Endothelial cell of umbilical vein (primary cell): ENCODE data around the gene TGFB1.

Experiments
- EZH2 ChIP-seq: IDR thresholded peaks from 2 replicates; pipeline ENCODE4 v1.6.1; 2012; ENCODE audit warnings: borderline replicate concordance, low read depth, mild to moderate bottlenecking, moderate library complexity, low read length, inconsistent platforms; ENCODE audit not compliant: severe bottlenecking
- FOS ChIP-seq: IDR thresholded peaks from 2 replicates; pipeline ENCODE4 v1.6.1; 2011; ENCODE audit warnings: mild to moderate bottlenecking, low read length, moderate library complexity, borderline replicate concordance; ENCODE audit not compliant: insufficient read depth
- GATA2 ChIP-seq: IDR thresholded peaks from 2 replicates; pipeline ENCODE4 v1.7.0; 2011; ENCODE audit warnings: low read depth, mild to moderate bottlenecking, moderate library complexity, mixed read lengths, low read length; ENCODE audit not compliant: insufficient read length, insufficient read depth
- MYC ChIP-seq: IDR thresholded peaks from one replicate; pipeline ENCODE4 v1.6.1; 2011; ENCODE audit warnings: mild to moderate bottlenecking, low read depth, low read length
- POLR2A ChIP-seq: IDR thresholded peaks from 2 replicates; pipeline ENCODE4 v1.6.1; 2012; ENCODE audit warnings: low read depth, mild to moderate bottlenecking, control low read depth, low read length
- POLR2AphosphoS5 ChIP-seq: IDR thresholded peaks from 2 replicates; pipeline ENCODE4 v1.6.1; 2012; ENCODE audit warnings: low read depth, mild to moderate bottlenecking, control low read depth, low read length, moderate library complexity; ENCODE audit not compliant: insufficient read depth
- TF ChIP-seq, protein P1 (sequence below), 2 donors: IDR thresholded peaks; 1 replicate in 1 of 2; 2 replicates in 1 of 2; pipeline ENCODE4 v1.5.1; 2011; ENCODE audit warnings: low read length in 2 of 2, mild to moderate bottlenecking in 2 of 2, moderate library complexity in 2 of 2, control low read depth in 1 of 2, inconsistent platforms in 1 of 2, low read depth in 1 of 2; ENCODE audit not compliant: insufficient read depth in 1 of 2; ENCODE audit errors: extremely low read depth in 1 of 2
- TF ChIP-seq, protein P2 (sequence below): IDR thresholded peaks from 2 replicates; pipeline ENCODE4 v1.6.1; 2011; ENCODE audit not compliant: insufficient read depth, insufficient read length

DNA sequence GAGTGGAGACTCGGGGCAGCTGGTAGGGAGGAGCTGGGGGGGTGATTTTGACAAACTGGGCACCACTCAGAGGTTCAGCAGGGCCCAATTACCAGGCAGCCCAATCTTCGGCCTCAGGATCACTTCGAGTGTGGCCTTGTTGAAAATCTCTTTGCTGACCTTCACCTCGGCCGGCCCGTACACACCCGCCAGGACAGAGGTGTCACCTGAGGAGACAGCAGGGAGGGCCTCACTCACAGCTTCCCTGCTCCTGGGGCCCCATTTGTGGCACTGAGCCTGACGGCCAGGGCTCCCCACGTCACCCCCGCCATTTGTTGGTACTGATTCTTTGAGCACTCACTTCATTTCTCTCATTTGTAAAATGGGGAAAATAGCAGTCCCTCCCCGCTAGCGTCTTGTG lies 39.1 kb upstream of the TGFB1 start:
- TF ChIP-seq, protein P1, sequence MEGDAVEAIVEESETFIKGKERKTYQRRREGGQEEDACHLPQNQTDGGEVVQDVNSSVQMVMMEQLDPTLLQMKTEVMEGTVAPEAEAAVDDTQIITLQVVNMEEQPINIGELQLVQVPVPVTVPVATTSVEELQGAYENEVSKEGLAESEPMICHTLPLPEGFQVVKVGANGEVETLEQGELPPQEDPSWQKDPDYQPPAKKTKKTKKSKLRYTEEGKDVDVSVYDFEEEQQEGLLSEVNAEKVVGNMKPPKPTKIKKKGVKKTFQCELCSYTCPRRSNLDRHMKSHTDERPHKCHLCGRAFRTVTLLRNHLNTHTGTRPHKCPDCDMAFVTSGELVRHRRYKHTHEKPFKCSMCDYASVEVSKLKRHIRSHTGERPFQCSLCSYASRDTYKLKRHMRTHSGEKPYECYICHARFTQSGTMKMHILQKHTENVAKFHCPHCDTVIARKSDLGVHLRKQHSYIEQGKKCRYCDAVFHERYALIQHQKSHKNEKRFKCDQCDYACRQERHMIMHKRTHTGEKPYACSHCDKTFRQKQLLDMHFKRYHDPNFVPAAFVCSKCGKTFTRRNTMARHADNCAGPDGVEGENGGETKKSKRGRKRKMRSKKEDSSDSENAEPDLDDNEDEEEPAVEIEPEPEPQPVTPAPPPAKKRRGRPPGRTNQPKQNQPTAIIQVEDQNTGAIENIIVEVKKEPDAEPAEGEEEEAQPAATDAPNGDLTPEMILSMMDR (IDR thresholded peaks at IDR 0.05; ENCODE audit: extremely low read depth in 1 of 2, insufficient read depth in 1 of 2, low read depth in 1 of 2, low read length in 2 of 2): no peak
- TF ChIP-seq POLR2AphosphoS5 (no peak), POLR2A (no peak), EZH2 (no peak), GATA2 (no peak), FOS (no peak), MYC (no peak)
- TF ChIP-seq, protein P2, sequence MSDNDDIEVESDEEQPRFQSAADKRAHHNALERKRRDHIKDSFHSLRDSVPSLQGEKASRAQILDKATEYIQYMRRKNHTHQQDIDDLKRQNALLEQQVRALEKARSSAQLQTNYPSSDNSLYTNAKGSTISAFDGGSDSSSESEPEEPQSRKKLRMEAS: no peak
